Sigmoid colon (tissue), 4 donors: ENCODE results near the gene PLA2G2E.

Source experiments
- CTCF ChIP-seq, 4 experiments: fragments of 450-650 bp in 3 of 4; fragments of 200-600 bp in 1 of 4; IDR thresholded peaks; one replicate each; pipeline ENCODE4 v1.5.1; 2016 to 2019; ENCODE audit warnings: antibody characterized with exemption in 4 of 4, mild to moderate bottlenecking in 3 of 4, moderate library complexity in 2 of 4
- EP300 ChIP-seq, 4 donors: sonication (generic); formaldehyde crosslinking; IDR thresholded peaks; one replicate each; pipeline ENCODE4 v1.6.1; 2017; ENCODE audit warnings: antibody characterized with exemption in 4 of 4
- POLR2A ChIP-seq, 2 donors: fragments of 450-650 bp; IDR thresholded peaks; one replicate each; pipeline ENCODE4 v1.6.1; 2016; ENCODE audit warnings: antibody characterized with exemption in 2 of 2, mild to moderate bottlenecking in 2 of 2, moderate library complexity in 2 of 2
- POLR2AphosphoS5 ChIP-seq, 4 donors: sonication (generic); formaldehyde crosslinking; IDR thresholded peaks; one replicate each; pipeline ENCODE4 v1.6.1; 2017; ENCODE audit warnings: antibody characterized with exemption in 4 of 4

DNA sequence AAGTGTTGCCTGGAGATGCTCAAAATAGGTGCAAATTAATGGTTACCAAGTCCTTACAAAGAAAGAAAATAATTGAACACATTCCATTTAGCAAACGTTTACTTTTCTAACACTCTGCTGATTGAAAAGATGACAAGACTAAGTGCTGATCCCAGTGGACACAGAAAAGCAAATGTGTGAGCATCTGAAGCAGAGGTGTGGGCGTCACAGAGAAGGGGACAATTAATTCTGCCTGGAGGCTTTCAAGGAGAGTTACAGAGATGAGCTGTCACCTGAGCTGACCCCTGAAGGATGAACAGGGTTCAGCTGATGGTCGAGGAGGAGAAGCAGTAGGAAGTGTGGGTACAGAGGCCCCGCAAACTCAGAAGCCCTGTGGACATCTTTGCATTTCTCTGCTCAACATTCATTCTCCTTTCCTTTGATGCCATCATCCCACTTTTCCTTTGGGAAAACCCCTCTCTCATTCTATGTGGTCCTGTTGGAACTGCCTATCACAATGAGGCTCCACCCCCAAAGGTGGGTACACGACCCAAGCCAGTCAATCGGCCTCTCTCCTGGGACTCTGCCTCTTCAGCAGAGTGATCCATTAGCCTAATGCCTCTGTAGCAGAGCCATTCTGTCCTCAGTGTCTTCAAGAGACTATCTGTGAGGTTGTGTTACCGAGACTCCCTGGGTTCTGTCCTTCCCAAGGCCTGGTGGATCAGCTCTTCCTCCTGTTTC is 17.2 kb upstream of the PLA2G2E start:
- no peak for TF ChIP-seq CTCF (IDR thresholded peaks at IDR 0.05)
- TF ChIP-seq POLR2A (IDR thresholded peaks at IDR 0.05): no peak
- TF ChIP-seq POLR2AphosphoS5 (IDR thresholded peaks at IDR 0.05): no peak
- TF ChIP-seq EP300 (IDR thresholded peaks at IDR 0.05): no peak
